ENCODE results near the gene FAM219A. TPM values are rescaled to one million over a fixed set of nuclear protein-coding genes. Genes with fewer than 3 reads are reported as not detected.

FAM219A gene
- total and polyA plus RNA-seq, 2 donors (not counting 1 experiment from before 2014, with no cell fraction given): 5.3 to 7.3 TPM

- Histone ChIP-seq H4K20me1 (ENCODE audit: control insufficient read depth, extremely low read depth, insufficient read depth, low read length) (no peaks in the 10 kb centered on the region), H3K27me3 (ENCODE audit: control insufficient read depth, insufficient read depth, low read length) (peaks cover 5% of the 10 kb centered on the region), H2AFZ (ENCODE audit: low read length) (no peak overlapping the region), H3K36me3 (ENCODE audit: control insufficient read depth, insufficient read depth, low read length) (no peaks in the 10 kb centered on the region), H3K9ac (ENCODE audit: insufficient read depth, low read length) (no peak overlapping the region), H3K4me2 (ENCODE audit: extremely low read depth, insufficient read depth, low read length) (no peak overlapping the region), H3K4me3 (replicated peaks in 1 of 4; ENCODE audit: control extremely low read depth in 1 of 4, insufficient read depth in 1 of 4, low read depth in 3 of 4, low read length in 4 of 4) (no peak overlapping the region), H3K9me3 (ENCODE audit: control insufficient read depth, insufficient read depth, low read depth, low read length) (no peaks in the 10 kb centered on the region), H3K79me2 (ENCODE audit: control insufficient read depth, insufficient read depth, low read length) (no peaks in the 10 kb centered on the region), H3K27ac (ENCODE audit: insufficient read depth, low read length) (no peak overlapping the region), H3K4me1 (ENCODE audit: control insufficient read depth, extremely low read depth, insufficient read depth, low read length) (no peaks in the 10 kb centered on the region)
- TF ChIP-seq CTCF (conservative IDR thresholded peaks at IDR 0.05 in 1 of 2, IDR thresholded peaks at IDR 0.05 in 1 of 2; ENCODE audit: low read depth in 1 of 2, low read length in 2 of 2) (no peak), EZH2 (IDR thresholded peaks at IDR 0.05; ENCODE audit: low read length, missing control alignments) (no peak)
- no peak for DNase-seq (ENCODE audit: low read depth in 2 of 2)
Observed at GRCh38 chr9:34386656-34387055, 71.7 kb downstream of the FAM219A start.

GRCh38 chr9:34385561-34386230, 72.7 kb downstream of the FAM219A start:
- Histone ChIP-seq H3K4me3 (replicated peaks in 1 of 4; ENCODE audit: control extremely low read depth in 1 of 4, insufficient read depth in 1 of 4, low read depth in 3 of 4, low read length in 4 of 4) (no peak overlapping the region), H3K9me3 (ENCODE audit: control insufficient read depth, insufficient read depth, low read depth, low read length) (no peaks in the 10 kb centered on the region), H4K20me1 (ENCODE audit: control insufficient read depth, extremely low read depth, insufficient read depth, low read length) (no peaks in the 10 kb centered on the region), H3K36me3 (ENCODE audit: control insufficient read depth, insufficient read depth, low read length) (no peaks in the 10 kb centered on the region), H3K27me3 (ENCODE audit: control insufficient read depth, insufficient read depth, low read length) (peaks cover 6% of the 10 kb centered on the region), H3K27ac (ENCODE audit: insufficient read depth, low read length) (no peak overlapping the region), H2AFZ (ENCODE audit: low read length) (no peak overlapping the region), H3K4me1 (ENCODE audit: control insufficient read depth, extremely low read depth, insufficient read depth, low read length) (peaks cover 3% of the 10 kb centered on the region), H3K4me2 (ENCODE audit: extremely low read depth, insufficient read depth, low read length) (no peak overlapping the region), H3K79me2 (ENCODE audit: control insufficient read depth, insufficient read depth, low read length) (no peaks in the 10 kb centered on the region), H3K9ac (ENCODE audit: insufficient read depth, low read length) (no peak overlapping the region)
- DNase-seq (ENCODE audit: low read depth in 2 of 2): no peak
- TF ChIP-seq EZH2 (IDR thresholded peaks at IDR 0.05; ENCODE audit: low read length, missing control alignments) (no peak), CTCF (conservative IDR thresholded peaks at IDR 0.05 in 1 of 2, IDR thresholded peaks at IDR 0.05 in 1 of 2; ENCODE audit: low read depth in 1 of 2, low read length in 2 of 2) (no peak)

- no peaks in the 10 kb centered on the region for H4K20me1 ChIP-seq (ENCODE audit: control insufficient read depth, extremely low read depth, insufficient read depth, low read length)
- no peaks in the 10 kb centered on the region for H3K79me2 ChIP-seq (ENCODE audit: control insufficient read depth, insufficient read depth, low read length)
- H3K4me1 ChIP-seq (ENCODE audit: control insufficient read depth, extremely low read depth, insufficient read depth, low read length): peaks cover 3% of the 10 kb centered on the region
- TF ChIP-seq CTCF (conservative IDR thresholded peaks at IDR 0.05 in 1 of 2, IDR thresholded peaks at IDR 0.05 in 1 of 2; ENCODE audit: low read depth in 1 of 2, low read length in 2 of 2): no peak
- TF ChIP-seq EZH2 (IDR thresholded peaks at IDR 0.05; ENCODE audit: low read length, missing control alignments): no peak
- no peak overlapping the region for H3K9ac ChIP-seq (ENCODE audit: insufficient read depth, low read length)
- no peak overlapping the region for H2AFZ ChIP-seq (ENCODE audit: low read length)
- H3K4me3 ChIP-seq (replicated peaks in 1 of 4; ENCODE audit: control extremely low read depth in 1 of 4, insufficient read depth in 1 of 4, low read depth in 3 of 4, low read length in 4 of 4): no peak overlapping the region
- DNase-seq (ENCODE audit: low read depth in 2 of 2): no peak
- H3K27ac ChIP-seq (ENCODE audit: insufficient read depth, low read length): no peak overlapping the region
- H3K27me3 ChIP-seq (ENCODE audit: control insufficient read depth, insufficient read depth, low read length): peaks cover 6% of the 10 kb centered on the region
- no peaks in the 10 kb centered on the region for H3K36me3 ChIP-seq (ENCODE audit: control insufficient read depth, insufficient read depth, low read length)
- H3K9me3 ChIP-seq (ENCODE audit: control insufficient read depth, insufficient read depth, low read depth, low read length): no peaks in the 10 kb centered on the region
- H3K4me2 ChIP-seq (ENCODE audit: extremely low read depth, insufficient read depth, low read length): no peak overlapping the region
Observed at GRCh38 chr9:34384368-34385165, 73.8 kb downstream of the FAM219A start.

Data from fibroblast of lung (primary cell).